Putamen (tissue), 1 donor: ENCODE data around the gene ZSWIM5.
"Not testable (repeated sequence)": the region's sequence is repeated elsewhere in the genome, so short reads cannot be mapped to it uniquely, and the experiment has no call there.

Source experiments
- DNase-seq: peaks from one replicate; pipeline ENCODE4 v3.0.0-alpha.2; 2016; ENCODE audit warnings: low spot score

The ZSWIM5 gene

DNA sequence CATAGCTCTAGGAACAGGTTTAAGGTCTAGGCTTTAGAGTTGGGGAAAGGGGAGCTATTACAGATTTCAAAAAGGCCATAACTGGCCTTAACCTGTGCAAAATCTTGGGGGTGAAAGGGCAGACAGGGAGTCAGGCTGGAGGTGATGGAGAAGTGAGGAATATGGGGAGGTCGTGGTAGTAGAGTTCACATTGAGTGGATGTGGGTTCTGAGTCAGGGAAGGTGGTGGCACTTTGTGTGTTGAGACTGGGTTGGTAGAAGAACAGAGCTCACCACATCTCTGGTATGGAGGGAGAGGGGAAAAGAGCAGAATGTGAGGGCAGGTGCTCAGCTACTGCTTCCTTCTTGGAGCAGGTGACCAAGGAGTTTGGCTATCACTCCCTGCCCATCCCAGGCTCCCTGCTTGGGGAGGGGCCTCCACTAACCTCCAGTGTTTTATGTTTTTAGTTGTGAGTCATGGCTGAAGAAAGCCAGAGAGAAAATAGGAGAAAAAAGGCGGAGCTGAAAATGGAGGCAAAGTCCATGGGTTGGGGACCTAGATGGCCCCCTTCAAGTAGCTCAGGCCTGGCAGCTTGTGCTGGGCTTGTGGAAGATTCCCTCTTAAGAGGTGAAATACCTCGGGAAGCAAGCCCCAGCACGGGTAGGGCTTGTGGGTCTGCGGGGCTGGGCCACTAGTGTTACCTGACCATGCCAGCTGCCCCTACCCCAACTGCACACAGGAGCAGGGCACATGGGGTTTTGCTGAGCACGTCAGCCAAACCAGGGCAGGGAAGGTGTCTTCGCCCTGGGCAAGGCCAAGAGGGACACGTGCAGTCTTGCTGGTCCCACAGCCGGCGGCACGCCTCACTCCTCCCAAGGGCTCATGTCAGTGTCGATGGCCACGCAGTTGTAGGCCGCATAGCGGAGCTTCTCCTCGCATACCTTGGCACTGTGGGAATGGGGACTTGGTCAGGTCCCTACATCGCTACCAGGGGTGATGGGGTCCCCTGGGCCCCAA lies 203.5 kb downstream of the ZSWIM5 start:
- DNase-seq: no peak

DNA sequence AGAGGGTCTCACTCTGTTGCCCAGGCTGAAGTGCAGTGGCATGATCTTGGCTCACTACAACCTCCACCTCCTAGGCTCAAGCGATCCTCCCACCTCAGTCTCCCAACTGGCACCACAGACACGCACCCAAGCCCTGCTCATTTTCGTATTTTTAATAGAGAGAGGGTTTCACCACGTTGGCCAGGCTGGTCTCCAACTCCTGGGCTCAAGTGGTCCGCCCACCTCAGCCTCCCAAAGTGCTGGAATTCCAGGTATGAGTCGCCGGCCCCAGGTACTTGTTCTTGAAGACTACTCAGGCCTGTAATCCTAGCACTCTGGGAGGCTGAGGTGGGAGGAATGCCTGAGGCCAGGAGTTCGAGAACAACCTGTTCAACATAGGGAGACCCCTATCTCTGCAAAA lies 204.8 kb downstream of the ZSWIM5 start:
- DNase-seq: not testable (repeated sequence)

DNA sequence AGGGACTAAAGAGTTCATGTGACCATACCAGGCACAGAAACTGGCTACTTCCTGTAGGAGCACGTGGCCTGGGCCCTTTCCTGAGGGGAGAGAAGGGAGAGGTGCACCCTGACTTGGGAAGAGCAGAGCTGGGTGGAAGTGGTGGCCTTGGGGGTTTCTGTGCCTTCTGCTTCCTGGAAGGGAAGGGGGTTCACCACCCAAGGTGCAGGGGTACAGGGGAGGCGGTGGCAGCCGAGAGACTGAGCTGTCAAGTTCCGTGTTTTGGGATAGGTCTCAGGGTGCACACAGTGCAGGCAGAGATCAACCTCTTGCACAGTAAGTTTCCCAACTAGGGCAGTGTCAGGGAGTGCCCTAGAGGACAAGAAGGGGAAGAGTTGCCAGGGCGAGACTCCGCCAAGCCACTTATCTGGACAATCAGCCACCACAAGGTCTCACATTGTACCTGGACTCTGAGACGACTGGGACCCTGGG lies 205.4 kb downstream of the ZSWIM5 start:
- no peak for DNase-seq

DNA sequence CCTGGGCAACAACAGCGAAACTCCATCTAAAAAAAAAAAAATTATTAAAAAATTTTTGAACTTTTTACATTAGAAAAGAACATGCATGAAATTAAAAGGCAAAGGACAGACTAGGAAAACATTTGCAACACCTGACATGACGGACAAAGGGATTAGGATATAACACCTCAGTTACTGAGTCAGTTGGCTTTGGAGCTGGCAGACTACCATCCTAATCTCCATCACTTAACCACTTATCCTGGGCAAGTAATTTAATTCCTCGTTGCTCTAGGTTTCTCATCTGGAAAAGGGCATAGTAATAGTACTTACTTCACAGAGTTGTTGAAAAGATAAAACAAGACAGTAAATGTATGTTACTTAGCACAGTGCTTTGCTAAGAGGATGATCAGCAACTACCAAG lies 207.2 kb downstream of the ZSWIM5 start:
- DNase-seq: no peak

DNA sequence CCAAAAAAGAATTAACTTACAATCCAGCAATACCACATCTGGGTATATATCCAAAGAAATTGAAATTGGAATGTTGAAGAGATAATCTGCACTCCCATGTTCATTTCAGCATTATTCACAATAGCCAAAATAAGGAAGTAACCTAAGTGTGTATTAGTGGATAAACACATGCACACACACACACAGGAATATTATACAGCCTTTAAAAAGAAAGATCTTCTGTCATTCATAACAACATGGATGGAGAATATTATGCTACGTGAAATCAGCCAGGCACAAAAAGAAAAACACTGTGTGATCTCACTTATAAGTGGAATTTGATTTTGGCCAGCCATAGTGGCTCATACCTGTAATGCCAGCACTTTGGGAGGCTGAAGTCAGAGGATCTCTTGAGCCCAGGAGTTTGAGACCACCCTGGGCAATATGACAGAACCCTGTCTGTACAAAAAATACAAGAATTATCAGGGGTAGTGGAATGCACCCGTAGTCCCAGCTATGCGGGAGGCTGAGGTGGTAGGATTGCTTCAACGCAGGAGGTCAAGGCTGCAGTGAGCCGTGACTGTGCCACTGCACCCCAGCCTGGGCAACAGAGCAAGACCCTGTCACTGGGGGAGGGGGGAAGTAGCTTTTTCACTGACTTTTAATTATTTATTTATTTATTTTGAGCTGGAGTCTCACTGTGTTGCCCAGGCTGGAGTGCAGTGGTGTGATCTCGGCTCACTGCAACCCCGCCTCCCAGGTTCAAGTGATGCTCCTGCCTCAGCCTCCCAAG lies 210.8 kb downstream of the ZSWIM5 start:
- no peak for DNase-seq

DNA sequence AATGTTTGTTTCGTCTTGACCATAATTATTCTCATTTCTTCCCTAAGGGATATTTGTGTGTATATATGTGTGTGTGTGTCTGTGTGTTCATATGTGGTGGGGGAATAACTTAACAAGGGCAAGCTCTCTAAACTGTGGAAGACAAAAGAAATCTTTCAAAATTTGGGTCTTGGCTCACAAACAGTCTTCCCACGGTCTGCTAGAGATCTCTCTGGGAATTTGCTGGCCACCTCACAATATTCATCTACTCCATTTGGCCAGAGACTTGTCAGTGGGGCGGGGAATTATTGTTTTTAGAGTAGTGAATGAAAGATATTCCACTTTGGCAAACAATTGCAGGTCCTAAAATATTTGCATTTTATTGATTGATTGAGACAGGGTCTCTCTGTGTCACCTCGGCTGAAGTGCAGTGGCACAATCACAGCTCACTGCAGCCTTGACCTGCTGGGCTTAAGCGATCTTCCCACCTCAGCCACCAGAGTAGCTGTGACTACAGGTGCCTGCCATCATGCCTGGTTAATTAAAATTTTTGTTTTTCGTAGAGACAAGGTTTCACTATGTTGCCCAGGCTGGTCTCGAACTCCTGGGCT lies 212.0 kb downstream of the ZSWIM5 start:
- no peak for DNase-seq

DNA sequence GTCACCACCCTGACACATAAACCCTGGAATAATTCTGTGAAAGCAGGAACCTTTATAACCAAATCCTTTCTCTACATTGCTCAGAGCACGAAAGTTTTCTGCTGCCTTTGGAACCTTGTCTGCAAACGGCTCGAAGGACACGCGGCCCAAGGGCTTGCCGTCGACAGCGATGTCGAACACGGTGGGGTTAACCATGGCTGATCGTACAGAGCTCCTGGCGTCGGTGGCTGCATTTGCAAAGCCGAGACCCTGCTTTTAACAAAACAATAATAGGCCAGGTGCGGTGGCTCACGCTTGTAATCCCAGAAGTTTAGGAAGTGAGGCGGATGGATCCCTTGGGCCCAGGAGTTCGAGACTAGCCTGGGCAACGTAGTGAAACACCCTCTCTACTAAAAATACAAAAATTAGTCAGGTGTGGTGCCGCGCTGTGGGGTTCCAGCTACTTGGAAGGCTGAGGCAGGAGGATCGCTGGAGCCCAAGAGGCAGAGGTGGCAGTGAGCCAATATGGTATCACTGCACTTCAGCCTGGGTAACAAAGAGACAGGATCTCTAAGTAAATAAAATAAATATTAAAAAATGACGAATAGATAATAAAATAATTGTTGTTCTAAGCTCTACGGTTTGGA lies 217.8 kb downstream of the ZSWIM5 start:
- DNase-seq: no peak

DNA sequence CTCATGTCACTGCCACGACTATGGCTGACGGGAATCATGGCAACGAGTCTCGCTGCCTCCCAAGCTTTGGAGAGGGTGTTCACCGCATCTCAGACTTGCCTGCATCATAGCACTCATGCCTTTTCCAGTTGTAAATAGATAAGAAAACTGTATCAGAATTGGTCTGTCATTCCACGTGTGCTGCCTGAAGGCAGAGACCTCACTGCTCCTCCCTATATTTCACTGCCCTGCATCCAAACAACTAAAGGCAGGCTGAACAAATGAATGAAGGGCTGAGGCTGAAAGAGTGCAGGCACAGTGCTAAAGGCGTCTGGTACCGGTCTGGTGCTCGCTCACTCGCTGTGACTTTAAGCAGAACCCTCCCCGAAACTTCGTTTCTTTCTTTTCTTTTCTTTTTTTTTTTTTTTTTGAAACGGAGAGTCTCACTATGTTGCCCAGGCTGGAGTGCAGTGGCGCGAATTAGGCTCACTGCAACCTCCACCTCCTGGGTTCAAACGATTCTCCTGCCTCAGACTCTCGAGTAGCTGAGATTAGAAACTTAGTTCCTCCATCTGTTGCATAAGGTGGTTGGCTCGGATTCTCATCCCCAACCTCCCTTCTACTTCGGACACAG lies 220.6 kb downstream of the ZSWIM5 start:
- DNase-seq: no peak

DNA sequence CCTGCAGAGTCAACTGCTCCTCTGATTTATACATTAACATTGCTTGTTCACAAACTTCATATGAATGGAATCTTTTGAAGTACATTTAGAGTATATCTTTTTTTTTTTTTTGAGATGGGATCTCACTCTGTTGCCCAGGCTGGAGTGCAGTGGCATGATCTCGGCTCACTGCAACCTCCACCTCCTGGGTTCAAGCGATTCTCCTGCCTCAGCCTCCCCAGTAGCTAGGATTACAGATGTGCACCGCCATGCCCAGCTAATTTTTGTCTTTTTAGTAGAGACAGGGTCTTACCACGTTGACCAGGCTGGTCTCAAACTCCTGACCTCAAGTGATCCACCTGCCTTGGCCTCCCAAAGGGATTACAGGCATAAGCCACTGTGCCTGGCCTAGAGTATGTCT lies 229.0 kb downstream of the ZSWIM5 start:
- DNase-seq: not testable (repeated sequence)

DNA sequence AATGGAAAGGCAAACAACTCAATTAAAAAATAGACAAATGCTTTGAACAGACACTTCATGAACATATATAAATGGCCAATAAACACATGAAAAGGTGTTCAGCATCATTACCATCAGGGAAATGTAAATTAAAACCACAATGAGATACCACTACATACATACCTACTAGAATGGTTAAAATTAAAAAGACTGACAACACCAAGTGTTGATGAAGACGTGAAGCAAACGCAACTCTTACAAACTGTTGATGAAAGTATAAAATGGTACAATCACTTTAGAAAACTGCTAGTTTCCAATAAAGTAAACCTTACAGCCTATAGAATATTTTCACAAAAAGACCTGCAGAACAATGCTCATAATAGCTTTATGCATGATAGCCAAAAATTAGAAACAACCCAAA lies 230.2 kb downstream of the ZSWIM5 start:
- DNase-seq: no peak

DNA sequence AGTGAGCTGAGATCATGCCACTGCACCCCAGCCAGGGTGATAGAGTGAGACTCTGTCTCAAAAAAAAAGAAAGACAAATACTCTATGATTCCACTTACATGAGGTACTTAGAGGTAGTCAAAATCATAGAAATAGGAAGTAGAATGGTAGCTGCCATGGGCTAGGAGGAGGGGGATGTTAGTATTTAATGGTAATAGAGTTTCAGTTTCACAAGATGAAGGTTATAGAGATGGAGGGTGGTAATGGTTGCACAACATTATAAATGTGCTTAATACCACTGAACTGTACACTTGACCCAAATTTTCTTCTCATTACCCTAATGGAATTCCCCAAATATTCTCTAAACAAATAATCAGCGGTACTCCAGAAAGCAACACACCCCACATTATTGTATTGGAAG lies 232.8 kb downstream of the ZSWIM5 start:
- DNase-seq: no peak

DNA sequence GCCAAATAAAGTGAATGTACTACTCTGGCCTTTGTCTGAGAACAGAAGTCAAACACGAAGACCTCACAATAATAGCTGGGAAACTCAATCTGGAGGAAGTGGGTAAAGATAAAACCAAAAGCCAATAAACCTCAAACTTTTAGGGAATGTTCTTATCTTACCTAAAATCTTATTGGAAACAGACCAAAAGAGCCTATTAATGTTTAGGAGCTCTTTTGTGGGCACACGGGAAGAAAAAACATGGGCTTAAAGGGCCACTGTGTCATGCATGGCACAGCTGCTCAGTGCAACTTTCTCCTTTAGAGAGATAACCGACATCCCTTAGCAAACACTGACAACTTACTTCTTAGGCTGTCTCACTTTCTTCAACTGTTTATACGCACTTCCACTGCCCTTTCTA lies 236.1 kb downstream of the ZSWIM5 start:
- DNase-seq: no peak
